Gastrocnemius medialis (tissue), 4 donors: ENCODE data around the gene INPP5D.

Experiments used
- POLR2A ChIP-seq, 2 donors: fragments of 450-650 bp; IDR thresholded peaks; one replicate each; pipeline ENCODE4 v1.6.1; 2017; ENCODE audit warnings: antibody characterized with exemption in 2 of 2, mild to moderate bottlenecking in 2 of 2, moderate library complexity in 2 of 2
- TF ChIP-seq, protein P1 (sequence below), 5 experiments: fragments of 450-650 bp in 3 of 5; fragments of 200-600 bp in 2 of 5; sonication (generic) in 2 of 5; IDR thresholded peaks in 4 of 5; conservative IDR thresholded peaks in 1 of 5; 1 replicate in 4 of 5; 2 replicates in 1 of 5; pipeline ENCODE4 v1.5.1; 2016 to 2019; ENCODE audit warnings: antibody characterized with exemption in 5 of 5, mild to moderate bottlenecking in 3 of 5, moderate library complexity in 3 of 5

DNA sequence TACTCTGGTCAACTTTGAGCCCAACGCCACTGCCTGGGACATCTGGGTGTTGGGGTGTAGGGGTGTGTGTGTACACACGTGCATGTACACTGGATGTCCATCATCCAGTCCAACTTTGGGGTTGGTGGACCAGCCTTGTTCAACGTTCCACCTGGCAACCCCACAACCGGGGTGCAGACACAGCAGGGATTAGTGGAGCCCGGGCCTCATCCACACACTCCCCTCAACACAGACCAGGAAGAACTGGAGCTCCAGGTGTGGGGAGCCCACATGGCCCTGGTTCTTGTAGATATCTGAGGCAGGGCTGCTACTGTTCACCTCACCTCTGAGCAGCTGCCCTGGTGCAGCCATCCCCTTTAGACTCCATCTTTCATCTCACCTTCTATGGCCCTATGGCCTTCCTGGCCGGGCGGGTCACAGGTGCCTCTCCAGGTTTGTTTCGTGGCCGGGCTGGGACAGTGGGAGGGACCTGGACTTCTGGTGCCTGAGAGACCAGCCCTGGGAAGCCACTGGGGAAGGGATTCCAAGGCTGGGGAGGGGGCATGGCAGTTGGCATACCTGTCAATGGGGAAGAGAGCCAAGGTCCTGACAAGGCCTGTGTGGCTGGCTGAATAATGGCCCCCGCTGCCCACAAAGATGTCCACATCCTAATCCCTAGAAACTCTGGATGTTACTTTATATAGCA, 20.2 kb upstream of the INPP5D start:
- TF ChIP-seq, protein P1, sequence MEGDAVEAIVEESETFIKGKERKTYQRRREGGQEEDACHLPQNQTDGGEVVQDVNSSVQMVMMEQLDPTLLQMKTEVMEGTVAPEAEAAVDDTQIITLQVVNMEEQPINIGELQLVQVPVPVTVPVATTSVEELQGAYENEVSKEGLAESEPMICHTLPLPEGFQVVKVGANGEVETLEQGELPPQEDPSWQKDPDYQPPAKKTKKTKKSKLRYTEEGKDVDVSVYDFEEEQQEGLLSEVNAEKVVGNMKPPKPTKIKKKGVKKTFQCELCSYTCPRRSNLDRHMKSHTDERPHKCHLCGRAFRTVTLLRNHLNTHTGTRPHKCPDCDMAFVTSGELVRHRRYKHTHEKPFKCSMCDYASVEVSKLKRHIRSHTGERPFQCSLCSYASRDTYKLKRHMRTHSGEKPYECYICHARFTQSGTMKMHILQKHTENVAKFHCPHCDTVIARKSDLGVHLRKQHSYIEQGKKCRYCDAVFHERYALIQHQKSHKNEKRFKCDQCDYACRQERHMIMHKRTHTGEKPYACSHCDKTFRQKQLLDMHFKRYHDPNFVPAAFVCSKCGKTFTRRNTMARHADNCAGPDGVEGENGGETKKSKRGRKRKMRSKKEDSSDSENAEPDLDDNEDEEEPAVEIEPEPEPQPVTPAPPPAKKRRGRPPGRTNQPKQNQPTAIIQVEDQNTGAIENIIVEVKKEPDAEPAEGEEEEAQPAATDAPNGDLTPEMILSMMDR (IDR thresholded peaks at IDR 0.05 in 4 of 5, conservative IDR thresholded peaks at IDR 0.05 in 1 of 5) = no peak
- TF ChIP-seq POLR2A (IDR thresholded peaks at IDR 0.05) = no peak
